A673 (cell line): Measurements from ENCODE around the gene PHF19.

ENCODE experiments used
- EZH2 ChIP-seq: fragments of 200-600 bp; sonication (generic); IDR thresholded peaks from 2 replicates; pipeline ENCODE4 v1.6.1; 2017; ENCODE audit warnings: borderline replicate concordance, low read depth, mild to moderate bottlenecking, mixed read lengths, antibody characterized with exemption, low read length; ENCODE audit not compliant: poor library complexity, severe bottlenecking
- TF ChIP-seq, protein P1 (sequence below): fragments of 300-800, 200-600 bp; sonication (generic); conservative IDR thresholded peaks from 2 replicates; pipeline ENCODE4 v1.5.1; 2017; ENCODE audit warnings: low read depth, mild to moderate bottlenecking, antibody characterized with exemption, low read length, moderate library complexity, mixed read lengths

- TF ChIP-seq, protein P1, sequence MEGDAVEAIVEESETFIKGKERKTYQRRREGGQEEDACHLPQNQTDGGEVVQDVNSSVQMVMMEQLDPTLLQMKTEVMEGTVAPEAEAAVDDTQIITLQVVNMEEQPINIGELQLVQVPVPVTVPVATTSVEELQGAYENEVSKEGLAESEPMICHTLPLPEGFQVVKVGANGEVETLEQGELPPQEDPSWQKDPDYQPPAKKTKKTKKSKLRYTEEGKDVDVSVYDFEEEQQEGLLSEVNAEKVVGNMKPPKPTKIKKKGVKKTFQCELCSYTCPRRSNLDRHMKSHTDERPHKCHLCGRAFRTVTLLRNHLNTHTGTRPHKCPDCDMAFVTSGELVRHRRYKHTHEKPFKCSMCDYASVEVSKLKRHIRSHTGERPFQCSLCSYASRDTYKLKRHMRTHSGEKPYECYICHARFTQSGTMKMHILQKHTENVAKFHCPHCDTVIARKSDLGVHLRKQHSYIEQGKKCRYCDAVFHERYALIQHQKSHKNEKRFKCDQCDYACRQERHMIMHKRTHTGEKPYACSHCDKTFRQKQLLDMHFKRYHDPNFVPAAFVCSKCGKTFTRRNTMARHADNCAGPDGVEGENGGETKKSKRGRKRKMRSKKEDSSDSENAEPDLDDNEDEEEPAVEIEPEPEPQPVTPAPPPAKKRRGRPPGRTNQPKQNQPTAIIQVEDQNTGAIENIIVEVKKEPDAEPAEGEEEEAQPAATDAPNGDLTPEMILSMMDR, result no peak
- no peak for TF ChIP-seq EZH2
Observed at GRCh38 chr9:120862452-120862851, 14.5 kb downstream of the PHF19 start.
